GM12874 (cell line): ENCODE results near the gene CDK5.

Experiments
- CTCF ChIP-seq: IDR thresholded peaks from 2 replicates; pipeline ENCODE4 v1.5.1; 2011; ENCODE audit warnings: low read depth, mild to moderate bottlenecking, control low read depth, low read length, moderate library complexity; ENCODE audit not compliant: insufficient read depth

CDK5 gene

GRCh38 chr7:151057506-151057988 is at the start of gene CDK5:
CDK5 (minus strand) TSS chr7:151057897; CDS start chr7:151057848, 49 bp downstream.
- TF ChIP-seq CTCF, result no peak

DNA sequence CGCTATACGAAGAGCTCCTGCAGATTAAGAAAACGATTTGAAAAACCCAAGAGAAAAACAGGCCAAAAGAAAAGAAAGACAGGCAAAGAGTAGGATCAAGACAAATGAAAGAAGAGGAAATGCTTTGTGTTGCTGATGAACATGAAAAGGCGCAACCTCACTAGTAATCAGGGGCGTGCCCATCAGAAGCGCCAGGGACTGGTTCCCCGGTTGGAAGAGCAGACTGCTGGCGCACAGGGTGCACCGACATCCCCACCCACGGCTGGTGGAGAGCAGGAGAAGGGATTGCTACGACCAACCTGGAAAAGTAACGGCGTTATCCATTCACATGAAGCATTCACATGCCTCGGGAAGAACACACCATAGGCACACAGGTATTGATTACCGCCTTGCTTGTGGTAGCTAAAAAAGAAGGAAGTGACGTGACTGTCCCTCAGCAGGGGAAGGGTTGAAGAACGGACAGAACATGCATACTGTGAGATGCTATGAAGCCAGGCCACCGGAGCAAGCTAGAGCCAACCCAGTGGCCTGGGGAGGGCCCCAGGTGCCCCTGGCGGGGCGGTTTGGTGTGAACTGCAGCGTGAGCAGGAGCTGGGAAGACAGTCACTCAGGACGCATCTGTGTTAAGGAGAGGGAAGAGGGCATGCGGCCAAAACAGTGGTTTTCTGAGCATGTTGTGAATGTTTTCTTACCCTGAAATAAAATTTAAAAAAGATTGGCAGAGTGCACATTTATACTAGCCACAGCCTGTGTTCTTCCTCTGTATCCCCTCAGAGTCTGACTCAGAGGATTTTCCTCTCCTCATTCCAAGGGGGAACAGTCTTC is 46.9 kb upstream of the CDK5 start:
- TF ChIP-seq CTCF, result no peak

GRCh38 chr7:151103973-151104372 is 46.3 kb upstream of the CDK5 start:
- no peak for TF ChIP-seq CTCF

DNA sequence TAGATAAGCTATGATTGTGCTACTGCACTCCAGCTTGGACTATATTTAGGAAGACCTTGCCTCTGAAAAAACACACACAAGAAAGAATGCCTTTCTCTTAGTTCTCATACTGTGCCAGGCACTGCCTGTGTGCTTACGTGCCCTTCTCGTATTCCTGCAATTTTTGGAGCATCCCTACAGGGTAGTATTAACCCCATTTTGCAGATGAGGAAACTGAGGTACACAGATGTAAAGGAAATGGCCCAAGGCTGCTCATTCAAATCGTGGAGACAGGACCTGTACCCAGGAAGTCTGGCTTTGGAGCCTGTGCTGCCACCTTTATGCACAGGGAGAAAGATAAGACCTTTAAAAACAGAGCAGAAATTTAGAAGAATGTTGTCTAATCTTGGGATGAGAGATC is 45.3 kb upstream of the CDK5 start:
- TF ChIP-seq CTCF, result no peak

DNA sequence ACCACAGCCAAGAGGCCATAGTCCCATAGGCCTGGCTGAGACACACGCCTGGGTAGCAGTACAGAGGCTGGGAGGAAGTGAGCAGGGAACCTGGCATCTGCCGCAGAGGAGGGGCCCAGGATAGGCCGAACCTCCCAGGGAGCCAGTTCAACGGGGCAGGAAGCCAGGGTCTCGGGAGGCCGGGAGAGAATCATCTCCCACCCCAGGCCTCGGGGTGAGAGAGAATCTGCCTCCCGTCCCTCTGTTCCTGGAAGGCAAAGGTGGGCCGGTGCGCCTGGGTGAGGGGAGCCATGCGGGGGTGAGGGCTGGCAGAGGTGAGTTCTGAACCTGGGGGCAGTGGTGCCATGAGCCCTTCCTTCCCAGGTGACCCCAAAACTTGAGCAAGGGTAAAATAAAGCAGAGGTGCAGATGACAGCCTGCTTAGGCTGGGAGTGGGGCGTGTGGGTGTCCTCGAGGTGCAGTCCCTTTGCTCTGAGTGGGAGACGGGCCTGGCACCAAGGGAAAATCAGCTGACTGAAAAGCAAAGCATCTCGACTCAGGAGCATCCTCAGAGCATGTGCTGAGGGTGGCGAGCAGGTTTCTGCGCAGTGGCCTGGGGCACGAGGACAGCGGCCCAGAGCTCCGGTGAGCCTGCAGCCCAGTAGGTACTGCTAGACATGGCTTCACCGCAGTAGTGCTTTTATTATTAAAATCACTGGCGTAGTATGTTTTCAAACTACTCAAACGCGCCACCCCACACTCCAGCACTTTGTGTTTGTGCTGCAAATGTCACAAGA is 44.1 kb upstream of the CDK5 start:
- TF ChIP-seq CTCF, result no peak

- TF ChIP-seq CTCF, result no peak
These were observed 43.2 kb upstream of the CDK5 start for GRCh38 chr7:151100921-151101320.

- no peak for TF ChIP-seq CTCF
These were observed 42.0 kb upstream of the CDK5 start for GRCh38 chr7:151099486-151100211.
